NCI-H146 treated with DMSO at 0.1 percent for 48 hours (cell line): ENCODE data around the gene CD79A.
"Not testable (repeated sequence)": the region's sequence is repeated elsewhere in the genome, so short reads cannot be mapped to it uniquely, and the experiment has no call there.

Experiments
- DNase-seq: peaks from one replicate; lab custom pipeline; 2025; ENCODE audit not compliant: unreplicated experiment; lab: John Stamatoyannopoulos, UW

CD79A gene

GRCh38 chr19:41862445-41862986 lies 14.6 kb upstream of the CD79A start:
- DNase-seq = no peak

DNA sequence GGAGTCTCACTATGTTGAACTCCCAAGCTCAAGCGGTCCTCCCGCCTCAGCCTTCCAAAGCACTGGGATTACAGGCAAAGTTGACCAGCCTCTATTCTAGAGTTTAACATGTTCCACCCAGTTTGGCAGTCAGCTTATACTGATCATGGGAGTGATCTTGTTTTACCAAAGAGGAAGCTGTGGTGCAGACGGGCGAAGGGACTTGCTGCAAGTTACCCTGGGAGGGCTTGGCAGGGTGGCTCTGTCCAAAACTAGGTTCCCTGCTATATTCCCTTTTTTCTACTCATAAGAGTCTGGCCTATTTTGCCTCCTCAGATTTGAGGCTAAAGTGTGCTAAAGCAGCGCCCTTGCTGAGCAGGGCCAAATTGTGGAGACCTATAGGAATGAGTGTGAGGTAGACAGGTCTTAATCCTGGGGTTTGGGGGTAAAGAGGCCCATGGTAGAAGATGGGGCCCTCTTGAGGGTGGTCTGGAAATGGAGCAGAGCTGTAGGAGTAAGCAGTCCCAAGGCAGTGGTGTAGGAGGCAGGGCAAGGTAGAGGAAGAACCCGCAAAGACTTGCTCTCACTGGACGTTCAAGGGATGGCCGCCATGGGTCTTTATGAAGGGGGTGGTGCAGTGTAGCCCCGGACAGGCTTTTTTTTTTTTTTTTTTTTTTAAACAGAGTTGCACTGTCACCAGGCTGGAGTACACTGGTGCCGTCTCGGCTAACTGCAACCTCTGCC lies 13.7 kb upstream of the CD79A start:
- no peak for DNase-seq

DNA sequence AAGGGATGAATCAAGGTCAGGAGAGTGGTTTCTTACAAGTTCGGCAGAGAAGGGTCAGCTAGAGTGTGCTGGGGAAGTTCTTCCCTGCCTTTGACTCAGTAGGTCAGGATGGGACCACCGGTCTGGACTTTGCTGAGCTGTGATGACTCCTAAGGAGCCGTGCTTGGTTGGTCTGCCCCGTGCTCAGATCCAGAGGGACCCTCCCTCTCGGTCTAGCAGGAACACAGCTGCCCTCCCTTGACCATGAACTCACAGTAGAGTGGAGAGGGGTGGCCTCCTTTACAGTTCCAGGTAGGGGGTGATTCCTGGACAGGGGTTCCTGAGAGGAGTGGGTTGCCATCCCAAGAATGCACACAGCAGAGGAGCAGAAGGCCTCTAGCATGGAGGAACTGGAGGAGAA lies 12.7 kb upstream of the CD79A start:
- DNase-seq = no peak

DNA sequence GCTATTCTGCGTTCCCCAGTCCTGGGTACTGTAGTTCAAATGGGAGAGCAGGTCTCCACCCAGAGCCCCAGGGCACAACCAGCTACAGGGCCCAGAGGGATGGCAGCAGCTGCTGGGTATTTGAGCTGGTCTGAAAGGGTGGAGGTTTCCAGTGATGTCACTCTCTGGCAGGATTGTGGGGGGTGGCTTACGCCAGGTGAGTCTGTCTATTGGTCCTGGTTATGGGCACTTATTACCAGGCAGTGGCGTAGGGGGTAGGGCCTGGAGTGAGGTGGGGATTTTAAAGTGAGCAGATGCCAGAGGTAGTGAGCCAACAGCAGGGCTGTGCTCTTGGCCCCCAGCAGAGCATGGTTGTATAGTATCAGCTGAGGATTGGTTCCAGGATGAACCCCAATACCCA lies 10.8 kb upstream of the CD79A start:
- no peak for DNase-seq

DNA sequence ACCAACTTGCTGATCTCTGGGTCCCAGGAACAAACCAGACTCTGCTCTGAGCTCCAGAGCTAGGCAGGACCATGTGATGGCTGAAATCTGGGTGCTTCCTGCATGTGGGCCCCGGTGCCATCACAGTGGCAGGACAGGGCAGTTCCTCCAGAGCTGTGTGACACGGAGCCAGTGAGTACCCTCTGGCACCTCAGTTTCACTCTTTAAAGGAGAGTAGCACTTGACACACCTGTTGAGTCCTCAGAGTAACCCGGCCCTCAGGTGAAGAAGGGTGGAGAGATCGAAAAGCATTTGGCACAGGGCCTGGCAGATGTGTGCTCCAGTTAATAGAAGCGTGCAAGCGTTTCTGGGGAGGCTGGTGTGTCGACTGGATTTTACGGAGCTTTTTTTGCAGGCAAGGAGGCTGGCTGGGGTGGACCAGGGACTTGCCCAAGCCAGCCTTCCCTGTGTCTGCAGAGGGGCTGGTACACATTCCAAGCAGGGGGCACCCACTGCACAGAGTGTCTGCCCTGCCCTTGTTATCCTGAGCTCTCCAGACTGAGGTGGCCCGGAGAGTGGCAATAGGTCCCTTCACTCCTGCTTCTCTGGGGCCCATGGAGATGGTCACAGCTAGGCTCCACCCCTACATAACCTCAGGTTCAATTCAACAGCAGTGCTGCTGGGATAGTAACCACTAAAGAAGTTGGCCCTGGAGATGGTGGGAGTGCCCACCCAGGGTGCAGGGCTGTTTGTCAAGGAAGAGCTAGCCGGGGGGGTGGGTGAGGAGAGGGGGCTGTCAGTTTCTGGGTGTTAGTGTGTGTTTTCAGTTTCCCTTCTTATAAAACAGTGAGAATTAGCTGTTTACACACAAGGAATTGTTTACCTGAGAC lies 8.7 kb upstream of the CD79A start:
- no peak for DNase-seq

GRCh38 chr19:41868989-41869300 lies 8.1 kb upstream of the CD79A start:
- no peak for DNase-seq

DNA sequence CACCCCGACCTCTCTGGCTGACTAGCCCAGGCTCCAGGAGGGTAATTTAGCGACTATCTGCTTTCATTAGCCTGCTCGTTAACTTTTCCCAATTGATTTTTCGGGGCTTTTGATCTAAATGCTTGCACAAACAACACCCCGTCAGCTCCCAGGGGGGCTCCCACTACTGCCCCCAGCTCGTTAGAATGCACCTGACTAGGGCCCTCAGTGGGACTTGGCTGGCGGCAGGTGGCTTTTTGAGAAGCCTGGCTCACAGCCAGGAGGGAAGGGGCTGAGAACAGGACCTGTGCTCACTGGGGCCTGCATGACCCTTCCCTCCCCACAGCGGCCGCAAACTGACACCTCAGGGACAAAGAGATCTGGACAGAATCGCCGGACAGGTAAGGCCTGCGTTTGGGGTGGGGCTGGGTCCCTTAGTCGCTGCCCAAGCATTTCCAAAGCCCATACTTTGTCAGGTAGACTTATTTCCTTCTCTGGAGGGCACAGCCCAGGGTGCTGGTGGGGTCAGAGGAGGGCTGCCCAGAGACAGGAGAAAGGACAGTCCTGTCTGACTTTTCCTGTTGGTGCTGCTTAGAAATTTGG lies 7.6 kb upstream of the CD79A start:
- DNase-seq = peak; percentile 85

DNA sequence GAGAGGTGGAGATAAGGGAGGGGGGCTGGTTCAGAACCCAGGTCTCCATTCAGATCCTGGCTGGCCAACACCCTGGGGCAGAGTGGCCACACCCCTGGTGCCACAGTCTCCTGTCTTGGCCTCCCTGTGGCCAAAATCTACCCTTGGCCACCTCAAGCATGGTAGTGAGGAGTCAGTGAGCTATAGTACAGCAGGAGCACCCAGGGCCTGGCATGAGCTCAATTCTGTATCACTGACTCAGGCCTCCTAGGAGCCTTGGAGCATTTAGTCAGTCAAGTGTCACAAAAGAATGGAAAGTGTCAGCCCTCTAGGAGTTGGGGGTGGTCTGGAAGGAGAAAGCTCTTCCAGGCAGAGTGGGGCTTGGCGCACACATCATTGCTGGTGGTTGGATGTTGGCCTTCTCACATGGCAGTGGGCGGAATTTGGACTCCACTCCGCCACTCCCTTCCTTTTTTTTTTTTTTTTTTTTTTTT lies 6.6 kb upstream of the CD79A start:
- no peak for DNase-seq

GRCh38 chr19:41871573-41872383 lies 5.3 kb upstream of the CD79A start:
- DNase-seq = no peak

DNA sequence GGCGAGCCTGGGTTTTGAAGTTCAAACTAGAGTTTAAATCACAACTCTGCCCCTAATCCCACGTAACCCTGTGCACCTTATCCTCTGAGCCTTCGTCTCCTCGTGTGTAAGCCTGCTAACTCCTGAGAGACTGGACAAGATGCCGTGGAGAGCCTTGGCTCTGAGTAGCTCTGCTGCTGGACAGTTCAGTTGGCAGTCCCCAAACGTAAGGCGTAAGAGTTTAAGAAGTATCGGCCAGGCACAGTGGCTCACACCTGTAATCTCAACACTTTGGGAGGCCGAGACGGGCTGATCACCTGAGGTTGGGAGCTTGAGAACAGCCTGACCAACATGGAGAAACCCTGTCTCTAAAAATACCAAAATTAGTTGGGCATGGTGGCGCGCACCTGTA lies 4.7 kb upstream of the CD79A start:
- DNase-seq = no peak

- DNase-seq = peak; percentile 56
Measured at GRCh38 chr19:41872775-41873647, 4.1 kb upstream of the CD79A start.

GRCh38 chr19:41875973-41876372 lies 1.1 kb upstream of the CD79A start:
- DNase-seq = not testable (repeated sequence)

GRCh38 chr19:41877916-41878905 lies 1.1 kb downstream of the CD79A start:
- no peak for DNase-seq

DNA sequence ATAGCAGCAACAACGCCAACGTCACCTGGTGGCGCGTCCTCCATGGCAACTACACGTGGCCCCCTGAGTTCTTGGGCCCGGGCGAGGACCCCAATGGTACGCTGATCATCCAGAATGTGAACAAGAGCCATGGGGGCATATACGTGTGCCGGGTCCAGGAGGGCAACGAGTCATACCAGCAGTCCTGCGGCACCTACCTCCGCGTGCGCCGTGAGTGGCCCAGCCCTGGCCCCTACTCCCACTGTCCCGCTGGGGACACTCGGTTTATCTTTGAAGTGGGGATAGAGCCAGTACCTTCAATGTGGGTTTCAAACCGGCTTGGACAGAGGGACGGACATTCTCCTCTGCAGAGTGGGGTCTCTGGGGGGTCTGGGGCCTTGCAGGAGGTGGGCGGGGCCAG lies 2.0 kb downstream of the CD79A start:
- no peak for DNase-seq

DNA sequence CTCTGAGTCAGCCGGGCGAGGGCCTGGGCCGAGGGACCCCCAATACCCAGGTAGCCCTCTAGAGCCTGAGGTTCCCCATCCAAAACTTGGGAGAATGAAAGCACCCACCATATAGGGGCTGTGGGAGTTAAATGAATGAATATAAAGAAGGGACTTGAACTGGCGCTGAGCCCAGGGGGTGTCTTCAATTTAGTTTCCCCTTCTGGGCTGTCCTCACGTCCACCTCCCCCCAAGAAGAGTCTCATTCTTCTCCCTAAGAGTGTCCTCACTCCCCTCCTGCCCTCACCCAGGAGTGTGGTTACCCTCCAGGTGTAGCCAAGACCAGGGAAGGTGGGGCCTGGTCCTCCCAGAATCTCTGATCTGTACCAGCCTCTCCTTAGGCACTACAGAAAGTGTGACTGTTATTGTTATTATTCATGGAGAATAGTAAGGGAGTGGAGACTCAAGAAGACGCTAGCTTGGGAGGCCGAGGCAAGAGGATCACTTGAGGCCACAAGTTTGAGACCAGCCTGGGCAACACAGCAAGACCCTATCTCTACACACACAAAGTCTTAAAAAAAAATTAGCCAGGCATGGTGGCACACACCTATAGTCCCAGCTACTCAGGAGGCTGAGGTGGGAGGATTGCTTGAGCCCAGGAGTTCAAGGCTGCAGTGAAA lies 2.7 kb downstream of the CD79A start:
- no peak for DNase-seq

DNA sequence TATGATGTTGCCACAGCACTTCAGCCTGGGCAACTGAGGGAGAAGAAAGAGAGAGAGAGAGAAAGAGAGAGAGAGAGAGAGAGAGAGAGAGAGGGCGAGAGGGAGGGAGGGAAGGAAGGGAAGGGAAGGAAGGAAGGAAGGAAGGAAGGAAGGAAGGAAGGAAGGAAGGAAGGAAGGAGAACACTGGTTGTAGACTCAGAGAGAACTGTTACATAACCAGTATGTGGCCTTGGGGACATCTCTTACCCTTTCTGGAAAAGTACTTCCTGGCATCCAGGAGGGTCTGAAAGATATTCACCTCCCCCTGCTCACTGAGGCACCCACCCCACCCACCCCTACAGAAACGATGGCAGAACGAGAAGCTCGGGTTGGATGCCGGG lies 3.2 kb downstream of the CD79A start:
- DNase-seq = no peak

DNA sequence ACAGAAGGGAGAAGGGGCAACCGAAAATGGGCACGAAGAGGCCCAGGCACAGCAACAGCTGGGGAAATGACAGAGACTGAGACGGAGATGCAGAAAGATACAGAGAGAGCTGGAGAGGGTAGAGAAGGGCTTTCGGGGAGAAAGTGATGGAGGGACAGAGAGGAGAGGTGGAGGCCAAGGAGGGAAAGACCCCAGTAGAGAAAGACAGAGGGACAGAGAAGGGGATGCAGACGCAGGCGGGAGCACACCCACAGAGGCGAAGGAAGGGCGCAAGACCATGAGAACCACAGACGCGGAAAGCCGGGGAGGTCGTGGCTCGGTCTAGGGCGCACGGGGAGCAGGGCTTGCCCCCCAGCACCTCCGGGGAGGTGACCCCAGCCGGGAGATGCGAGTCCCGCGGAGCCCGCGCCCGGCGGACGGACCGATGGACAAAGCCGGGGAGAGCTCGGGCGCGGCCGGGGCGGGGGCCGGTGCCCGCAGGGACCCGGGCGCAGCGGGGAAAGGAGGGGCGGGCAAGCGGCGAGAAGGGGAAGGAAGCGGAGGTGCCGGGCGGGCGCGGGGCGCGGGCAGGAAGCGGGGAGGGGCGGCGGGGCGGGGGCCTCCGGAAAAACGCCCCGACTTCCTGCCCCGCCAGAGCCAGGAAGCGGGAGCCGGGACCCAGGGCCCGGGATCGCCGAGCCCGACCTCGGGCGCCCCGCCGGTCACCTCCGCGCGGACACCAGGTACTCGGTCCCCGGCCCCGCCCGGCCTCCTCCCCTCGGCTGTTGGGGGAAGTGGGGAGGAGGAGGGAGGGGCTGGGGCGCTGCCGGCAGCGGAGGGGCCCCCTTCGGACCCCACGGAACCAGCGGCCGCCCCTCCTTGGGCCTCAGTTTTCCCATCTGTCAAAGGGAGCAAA lies 5.7 kb downstream of the CD79A start, which contains the start of gene ARHGEF1:
Gene ARHGEF1, plus strand, starts transcription at position 617 of the 895 bp plus-strand sequence. CDS start 4,899 bp downstream, outside the sequence.
- peak; percentile 9 for DNase-seq
